DMS153 (cell line): ENCODE measurements around the gene CXCL16.

Experiments used
- DNase-seq: peaks from one replicate; lab custom pipeline; 2025; lab: John Stamatoyannopoulos, UW

The CXCL16 gene

GRCh38 chr17:4750606-4751005 is 10.9 kb upstream of the CXCL16 start:
- no peak for DNase-seq

DNA sequence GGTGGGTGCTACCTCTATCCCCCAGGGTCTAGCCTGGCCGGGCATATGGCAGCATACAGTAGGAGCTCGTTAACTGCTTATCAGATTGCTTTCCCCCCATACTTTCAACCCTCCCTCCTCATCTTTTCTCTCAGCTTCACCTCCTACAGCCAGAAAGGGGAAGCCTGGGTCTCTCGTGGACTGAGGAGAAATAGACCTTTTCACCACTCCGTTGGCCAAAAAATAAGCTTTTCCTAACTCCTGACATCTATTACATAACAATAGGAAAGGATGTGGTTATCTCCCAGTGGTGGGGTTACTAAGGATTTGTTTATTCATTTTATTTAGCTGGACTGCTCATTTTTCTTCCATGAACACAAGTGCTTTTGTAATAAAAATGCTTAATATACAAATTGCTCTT is 9.0 kb upstream of the CXCL16 start:
- no peak for DNase-seq

DNA sequence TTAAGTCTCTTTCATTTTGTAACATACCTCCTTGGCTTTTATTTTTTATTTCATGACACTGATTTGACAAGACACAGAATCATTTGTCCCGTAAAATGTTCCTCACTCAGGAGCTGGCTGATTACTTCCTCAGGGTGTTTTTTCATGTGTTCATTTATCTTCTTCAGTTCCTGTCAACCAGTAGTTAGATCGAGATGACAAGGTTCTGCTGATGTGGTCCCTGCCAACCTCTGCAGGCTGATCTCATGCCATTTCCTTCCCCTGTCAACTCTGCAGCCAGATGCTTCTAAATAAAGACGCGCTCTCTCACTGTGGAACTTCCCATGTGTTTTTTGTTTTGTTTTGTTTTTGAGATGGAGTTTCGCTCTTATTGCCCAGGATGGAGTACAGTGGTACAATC is 8.1 kb upstream of the CXCL16 start:
- DNase-seq, result no peak

GRCh38 chr17:4744999-4745969 is 5.6 kb upstream of the CXCL16 start:
- no peak for DNase-seq

DNA sequence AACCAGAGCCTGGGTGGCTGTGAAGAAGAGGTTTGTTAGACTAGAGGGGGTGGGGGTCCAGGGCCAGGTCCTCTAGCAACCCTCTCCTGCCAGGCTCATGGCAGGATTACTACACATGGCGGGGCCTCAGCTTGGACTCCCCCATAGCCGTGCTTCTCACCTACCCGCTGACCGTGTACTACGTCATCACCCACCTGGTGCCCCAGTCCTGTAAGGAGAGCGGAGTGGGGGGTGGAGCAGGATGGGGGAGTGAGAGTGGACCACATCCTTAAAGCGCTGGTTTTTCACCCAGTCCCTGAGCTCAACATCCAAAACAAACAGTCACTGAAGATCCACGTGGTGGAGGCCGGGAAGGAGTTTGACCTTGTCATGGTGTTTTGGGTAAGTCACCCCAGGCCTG is 4.2 kb upstream of the CXCL16 start:
- no peak for DNase-seq

DNA sequence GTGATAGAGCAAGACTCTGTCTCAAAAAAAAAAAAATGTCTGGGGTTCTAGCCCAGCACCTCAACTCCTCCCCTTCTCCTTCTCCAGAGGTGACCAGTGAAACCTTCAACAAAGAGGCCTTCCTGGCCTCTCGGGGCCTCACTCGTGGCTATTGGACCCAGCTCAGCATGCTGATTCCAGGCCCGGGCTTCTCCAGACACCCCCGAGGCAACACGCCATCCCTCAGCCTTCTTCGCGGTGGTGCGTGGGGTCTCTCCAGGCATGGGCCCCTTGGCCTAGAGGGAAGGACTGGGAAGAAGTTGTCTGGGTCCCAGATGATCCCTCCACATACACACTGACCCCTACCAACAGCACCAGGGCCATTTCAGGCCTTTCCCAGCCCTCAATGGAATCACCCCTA is 3.5 kb upstream of the CXCL16 start:
- no peak for DNase-seq

GRCh38 chr17:4742629-4743028 is 2.9 kb upstream of the CXCL16 start:
- no peak for DNase-seq

GRCh38 chr17:4742133-4742532 is 2.4 kb upstream of the CXCL16 start:
- no peak for DNase-seq

DNA sequence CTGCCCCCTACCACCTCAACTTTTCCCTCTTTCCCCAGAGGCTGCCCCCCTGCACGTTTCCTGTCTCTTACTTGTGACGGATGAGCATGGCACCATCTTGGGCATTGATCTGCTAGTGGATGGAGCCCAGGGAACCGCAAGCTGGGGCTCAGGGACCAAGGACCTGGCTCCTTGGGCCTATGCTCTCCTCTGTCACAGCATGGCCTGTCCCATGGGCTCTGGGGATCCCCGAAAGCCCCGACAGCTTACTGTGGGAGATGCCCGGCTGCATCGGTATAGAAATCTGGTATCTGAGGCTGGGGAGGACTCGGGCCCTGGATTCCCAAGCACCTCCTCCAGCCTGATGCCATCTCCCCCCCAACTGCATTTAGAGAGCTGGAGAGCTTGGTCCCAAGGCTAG is 1.8 kb upstream of the CXCL16 start:
- DNase-seq, result no peak

- no peak for DNase-seq
Measured at GRCh38 chr17:4740584-4740983, 856 bp upstream of the CXCL16 start.

DNA sequence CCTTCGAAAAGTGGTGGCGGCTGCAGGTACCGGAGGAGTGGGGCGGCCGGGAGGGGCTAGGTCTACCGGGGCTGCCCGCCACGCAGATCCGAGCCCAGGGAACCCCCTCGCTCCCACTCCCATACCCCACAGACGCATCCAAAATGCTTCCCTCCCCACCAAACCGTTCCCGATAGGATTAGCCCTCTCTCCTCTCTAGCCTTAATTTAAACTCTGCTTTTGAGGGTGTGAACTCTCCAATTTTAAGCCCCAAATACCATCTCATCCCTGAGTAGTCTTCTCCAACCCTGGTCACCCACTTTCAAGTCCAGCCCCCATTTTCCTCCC is 260 bp upstream of the CXCL16 start:
- DNase-seq, result no peak

DNA sequence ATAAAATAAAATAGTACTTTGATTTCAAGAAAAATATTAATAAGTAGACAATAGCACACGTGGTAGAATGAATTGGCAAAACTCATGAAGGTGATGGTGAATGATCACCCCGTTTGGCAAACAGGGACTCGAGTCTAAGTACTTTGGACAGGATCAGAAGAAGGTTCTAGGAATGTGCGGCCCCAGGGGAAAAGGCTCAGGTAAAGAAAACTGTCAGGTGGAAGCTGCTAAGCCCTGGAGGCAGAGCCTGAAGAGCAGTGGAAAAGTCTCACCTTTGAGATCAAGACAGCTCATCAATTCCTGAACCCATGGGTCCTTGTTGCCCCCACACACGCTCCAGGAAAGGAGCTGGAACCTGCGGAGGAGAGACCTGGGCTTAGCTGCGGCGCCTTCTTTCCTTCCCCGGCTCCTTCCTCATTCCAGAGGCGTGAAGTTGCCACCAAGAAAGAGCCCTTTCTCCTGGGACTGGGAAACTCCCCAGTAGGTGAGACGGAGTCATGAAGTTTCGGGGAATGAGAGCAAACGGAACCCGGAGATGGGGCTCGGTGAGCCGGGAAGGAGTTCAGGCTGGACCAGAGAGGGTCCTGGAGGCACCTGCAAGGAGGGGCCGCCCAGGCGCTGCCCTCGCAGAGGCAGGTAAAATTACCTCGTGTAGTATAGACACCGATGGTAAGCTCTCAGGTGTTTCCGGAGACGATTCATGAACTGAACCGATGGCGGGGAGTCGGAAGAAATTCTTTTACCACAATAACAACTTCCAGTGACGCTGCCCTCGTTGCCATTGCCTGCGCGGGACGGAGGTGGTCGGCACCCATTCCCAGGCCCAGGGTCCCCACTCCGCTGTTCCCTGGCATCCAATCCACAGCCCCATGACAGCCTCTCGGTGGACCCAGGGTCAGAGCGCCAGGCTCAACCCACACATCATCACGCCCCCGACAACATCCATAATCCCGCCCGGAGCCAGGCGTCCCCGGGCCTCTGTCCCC is 1.3 kb downstream of the CXCL16 start:
- DNase-seq, result no peak

GRCh38 chr17:4735876-4736651 is 3.7 kb downstream of the CXCL16 start:
- DNase-seq, result no peak

DNA sequence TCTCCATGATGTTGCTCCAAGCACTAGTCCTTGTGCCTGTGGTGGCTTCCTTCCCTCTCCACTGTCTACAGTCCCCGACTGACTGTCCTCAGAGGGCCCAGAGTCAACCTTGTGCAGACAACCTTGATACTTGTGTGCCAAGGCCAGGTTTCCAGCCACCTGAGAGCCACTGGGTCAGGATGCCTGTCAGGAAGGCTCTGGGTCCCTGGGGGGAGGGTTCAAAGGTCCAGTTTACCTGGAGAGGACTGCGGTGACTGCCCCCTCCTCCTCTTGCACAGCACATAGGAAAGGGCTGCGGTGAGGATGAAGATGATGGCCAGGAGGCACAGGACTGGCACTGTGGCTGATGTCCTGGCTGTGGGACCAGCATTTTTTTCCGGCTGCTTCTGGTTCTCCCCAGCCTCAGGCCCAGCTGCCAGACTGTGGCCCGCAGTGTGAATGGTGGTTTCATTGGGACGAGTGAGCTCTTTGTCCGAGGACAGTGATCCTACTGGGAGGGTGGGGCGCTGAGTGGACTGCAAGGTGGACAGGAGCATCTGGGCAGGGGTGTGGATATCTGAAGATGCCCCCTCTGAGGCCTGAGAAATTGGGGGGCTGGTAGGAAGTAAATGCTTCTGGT is 4.8 kb downstream of the CXCL16 start:
- DNase-seq, result no peak

- no peak for DNase-seq
Measured at GRCh38 chr17:4733073-4733531, 6.6 kb downstream of the CXCL16 start.

DNA sequence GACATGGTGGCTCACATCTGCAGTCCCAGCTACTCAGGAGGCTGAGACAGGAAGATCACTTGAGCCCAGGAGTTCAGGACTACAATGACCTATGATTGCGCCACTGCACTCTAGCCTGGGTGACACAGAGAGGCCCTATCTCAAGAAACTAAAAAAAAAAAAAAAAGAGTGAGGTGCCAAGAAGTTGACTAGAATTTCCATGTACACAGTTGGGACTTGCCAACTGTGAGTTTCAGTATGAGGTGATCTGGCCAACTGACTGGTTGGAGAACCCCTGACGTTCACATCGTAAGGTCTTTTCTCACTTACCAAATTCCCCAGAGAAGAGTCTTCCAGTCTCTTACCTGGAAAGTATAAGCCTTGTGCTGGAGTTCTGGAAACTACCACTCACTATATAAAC is 11.6 kb downstream of the CXCL16 start:
- no peak for DNase-seq

DNA sequence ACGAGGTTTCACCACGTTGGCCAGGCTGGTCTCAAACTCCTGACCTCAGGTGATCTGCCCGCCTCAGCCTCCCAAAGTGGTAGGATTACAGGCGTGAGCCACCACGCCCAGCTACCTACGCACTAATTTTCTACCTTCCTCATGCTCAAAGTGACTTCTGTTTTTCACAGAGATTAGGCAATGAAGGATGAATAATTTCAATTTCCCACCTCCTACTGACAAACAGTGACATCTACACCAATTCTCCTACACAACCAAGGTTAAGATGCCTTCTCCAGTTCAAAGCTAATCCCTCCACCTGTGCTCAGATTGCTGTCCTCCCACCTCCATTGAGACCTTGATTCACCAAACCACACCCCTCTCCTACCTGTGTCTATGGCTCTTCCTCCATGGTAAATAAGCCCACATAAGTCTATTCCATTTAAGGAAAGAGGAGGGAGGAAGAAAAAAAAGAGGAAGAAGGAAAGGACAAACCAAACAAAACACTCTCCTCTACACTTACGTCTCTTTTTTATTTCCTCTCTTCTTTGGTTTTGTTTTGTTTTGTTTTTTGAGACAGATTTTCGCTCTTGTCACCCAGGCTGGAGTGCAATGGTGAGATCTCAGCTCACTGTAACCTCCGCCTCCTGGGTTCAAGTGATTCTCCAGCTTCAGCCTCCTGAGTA is 13.9 kb downstream of the CXCL16 start:
- no peak for DNase-seq

- DNase-seq, result no peak
Measured at GRCh38 chr17:4724650-4725049, 15.1 kb downstream of the CXCL16 start.

DNA sequence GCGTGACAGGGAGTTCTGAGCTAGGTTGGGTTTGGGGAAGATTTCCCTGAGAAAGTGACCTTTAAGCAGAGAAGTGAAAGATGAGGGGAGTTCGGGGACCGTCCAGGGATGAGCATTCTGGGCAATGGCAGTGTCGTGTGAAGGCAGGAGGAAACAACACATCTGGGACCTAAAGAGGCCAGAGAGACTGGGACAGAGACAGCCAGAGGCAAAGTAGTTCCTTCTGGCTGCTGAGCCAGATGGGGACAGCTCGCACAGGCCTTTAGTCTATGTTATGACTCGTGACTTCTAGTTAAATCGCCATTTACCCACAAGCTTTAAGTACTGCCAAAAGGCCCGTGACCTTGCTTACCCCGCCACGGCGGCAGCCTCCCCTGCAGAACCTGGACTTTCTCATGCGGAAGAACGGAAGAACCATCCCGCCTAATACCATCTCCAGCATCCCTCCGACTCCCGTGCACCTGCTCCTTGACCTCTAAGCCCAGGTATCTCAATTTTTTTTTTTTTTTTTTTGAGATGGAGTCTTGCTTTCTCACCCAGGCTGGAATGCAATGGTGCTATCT is 17.0 kb downstream of the CXCL16 start:
- DNase-seq, result no peak
